HG02938 (cell line): ENCODE results near the gene RBM17.
A peak's percentile ranks its signal among the peaks of the same experiment; 100 is the strongest.
"Not testable (repeated sequence)": the region's sequence is repeated elsewhere in the genome, so short reads cannot be mapped to it uniquely, and the experiment has no call there.

ENCODE experiments used
- ATAC-seq: cut with Tn5 transposase; IDR thresholded peaks from one replicate; pipeline ENCODE4 v1.9.1; 2021; ENCODE audit warnings: mild to moderate bottlenecking, moderate library complexity; ENCODE audit not compliant: unreplicated experiment

Gene RBM17

DNA sequence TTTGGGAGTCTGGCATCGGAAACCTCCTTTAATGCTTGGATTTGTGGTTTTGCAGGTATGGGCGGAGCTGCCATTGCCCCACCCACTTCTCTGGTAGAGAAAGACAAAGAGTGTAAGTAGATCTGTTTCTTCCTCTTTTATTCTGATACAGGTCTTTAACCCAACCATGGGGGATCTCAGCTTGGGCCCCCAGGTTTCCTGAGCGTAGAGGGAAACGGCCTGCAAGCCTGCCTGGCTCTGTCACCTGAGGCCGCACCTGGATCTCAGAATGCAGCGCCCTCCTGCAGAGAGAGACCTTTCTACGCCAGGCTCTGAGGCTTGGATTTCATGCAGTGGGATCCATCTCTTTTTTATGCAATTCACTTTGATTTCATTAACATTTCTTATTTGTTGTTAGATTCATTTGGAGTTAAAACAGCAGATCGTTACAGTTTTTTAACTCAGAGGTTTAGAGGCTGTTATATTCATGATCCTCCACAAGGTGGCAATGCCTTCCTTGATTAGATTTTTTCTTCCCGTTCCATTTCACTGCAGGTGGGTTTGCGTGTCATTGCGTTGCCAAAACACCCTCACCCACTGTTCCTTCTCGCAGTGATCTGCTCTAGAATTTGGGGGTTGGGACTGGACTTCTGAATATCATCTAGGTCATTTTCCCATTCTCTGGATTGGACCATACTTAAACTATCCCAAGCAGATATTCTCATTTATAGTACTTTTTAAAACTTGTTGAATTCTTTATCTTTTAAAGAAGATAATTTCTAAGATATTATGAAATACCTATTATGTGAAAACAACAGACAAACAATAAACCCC lies 20.0 kb downstream of the RBM17 start:
- ATAC-seq: no peak

DNA sequence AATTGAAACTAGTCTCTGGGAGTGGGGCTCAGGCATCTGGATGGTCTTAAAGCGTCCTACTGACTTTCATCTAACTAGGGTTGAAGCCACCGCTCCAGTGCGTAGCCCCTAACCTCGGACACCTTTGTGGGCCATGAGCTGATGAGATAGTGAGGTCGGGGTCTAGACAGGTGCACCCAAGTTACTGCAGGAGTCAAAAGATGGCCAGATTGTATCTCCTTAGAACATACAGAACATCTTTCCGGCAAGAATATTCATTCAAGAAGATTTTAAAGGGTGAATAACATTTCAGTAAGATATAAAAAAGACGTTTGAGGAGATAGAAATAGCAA lies 20.6 kb downstream of the RBM17 start:
- ATAC-seq: no peak

DNA sequence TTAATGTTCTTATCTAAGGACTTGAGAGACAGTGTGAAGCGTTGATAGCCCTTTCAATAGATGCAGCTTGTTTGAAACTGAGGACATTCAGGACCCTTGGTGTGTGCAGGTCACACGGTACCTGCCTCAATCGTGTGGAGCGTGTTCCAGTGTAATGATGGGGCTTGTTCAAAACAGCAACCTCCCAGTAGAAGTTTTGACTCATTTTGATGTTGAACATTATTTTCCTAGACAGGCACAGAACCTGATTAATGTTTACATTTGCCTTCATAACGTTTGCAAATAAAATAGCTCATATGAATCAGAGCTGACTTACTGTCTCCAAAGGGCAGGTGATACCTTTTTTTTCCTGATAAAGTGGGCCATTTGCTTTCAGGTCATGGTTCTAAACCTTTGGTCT lies 21.3 kb downstream of the RBM17 start:
- no peak for ATAC-seq

DNA sequence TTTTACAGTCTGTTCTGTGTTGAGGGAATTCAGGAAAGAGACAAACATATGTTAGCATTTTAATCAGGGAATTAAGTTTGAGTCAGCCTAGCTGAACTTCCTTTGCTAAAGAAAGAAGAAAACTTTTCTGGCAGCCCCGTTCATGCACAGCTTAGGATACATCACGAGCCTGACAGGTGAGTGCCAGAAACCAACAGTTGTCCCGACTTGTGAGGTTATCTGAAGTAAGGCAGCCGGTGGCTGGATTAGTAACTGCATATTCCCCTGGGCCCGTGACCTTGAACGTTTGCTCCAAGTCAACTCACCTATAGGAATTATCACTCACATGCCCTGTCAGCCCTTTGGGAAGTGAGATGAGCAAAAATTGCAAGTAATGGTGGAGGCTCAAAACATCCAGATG lies 24.1 kb downstream of the RBM17 start:
- no peak for ATAC-seq

DNA sequence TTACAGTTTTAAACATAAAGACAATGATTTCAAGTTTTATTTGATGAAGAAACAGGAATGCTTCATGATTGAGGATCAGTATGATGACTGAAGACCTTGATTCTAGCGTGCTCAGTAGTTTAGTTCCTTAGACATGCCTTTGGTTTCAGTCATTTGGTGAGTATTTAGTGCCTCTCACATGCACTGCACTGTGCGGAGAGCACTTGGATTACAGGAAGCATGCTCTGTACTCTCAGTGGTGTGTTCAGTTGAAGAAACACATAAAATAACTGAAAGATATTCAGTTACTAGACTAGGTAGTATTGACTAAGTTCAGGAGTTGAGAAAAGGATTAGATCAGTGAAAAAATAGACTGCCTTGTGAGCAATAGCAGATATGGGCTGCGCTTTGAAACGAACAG lies 25.5 kb downstream of the RBM17 start:
- peak; percentile 51 for ATAC-seq

- no peak for ATAC-seq
Observed at GRCh38 chr10:6114805-6115341, 26.0 kb downstream of the RBM17 start.

DNA sequence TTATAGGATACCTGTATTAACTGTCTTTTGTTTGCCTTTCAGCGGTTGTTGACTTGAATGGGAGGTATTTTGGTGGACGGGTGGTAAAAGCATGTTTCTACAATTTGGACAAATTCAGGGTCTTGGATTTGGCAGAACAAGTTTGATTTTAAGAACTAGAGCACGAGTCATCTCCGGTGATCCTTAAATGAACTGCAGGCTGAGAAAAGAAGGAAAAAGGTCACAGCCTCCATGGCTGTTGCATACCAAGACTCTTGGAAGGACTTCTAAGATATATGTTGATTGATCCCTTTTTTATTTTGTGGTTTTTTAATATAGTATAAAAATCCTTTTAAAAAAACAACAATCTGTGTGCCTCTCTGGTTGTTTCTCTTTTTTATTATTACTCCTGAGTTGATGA lies 26.6 kb downstream of the RBM17 start:
- no peak for ATAC-seq

DNA sequence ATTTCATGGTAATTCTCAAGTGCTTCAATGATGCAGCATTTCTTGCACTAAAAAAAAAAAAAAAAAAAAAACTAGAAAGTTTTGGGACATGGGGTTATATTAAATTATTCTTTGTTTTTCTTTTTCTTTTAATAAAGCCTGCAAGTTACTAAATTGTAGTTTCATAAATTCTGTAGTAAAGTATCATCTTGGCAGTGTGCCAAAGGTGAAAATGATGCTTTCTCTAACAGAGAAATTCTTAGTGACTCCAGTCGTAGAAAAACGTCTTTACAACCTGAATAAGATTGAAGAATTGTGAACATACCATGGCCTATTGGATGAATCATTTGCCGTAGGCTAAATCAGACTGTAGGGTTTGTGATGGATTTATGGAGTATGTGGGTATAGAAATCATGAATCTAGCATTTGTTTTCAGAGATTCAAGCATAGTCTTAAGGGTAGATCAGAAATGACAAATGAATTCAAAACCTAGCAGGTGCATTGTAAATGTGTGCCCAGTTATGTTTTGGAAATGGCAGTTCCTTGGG lies 27.1 kb downstream of the RBM17 start:
- ATAC-seq: no peak

- ATAC-seq: no peak
Observed at GRCh38 chr10:6116806-6117205, 28.0 kb downstream of the RBM17 start.

GRCh38 chr10:6117711-6118110 lies 28.9 kb downstream of the RBM17 start:
- ATAC-seq: no peak

- no peak for ATAC-seq
Observed at GRCh38 chr10:6119423-6119822, 30.6 kb downstream of the RBM17 start.

DNA sequence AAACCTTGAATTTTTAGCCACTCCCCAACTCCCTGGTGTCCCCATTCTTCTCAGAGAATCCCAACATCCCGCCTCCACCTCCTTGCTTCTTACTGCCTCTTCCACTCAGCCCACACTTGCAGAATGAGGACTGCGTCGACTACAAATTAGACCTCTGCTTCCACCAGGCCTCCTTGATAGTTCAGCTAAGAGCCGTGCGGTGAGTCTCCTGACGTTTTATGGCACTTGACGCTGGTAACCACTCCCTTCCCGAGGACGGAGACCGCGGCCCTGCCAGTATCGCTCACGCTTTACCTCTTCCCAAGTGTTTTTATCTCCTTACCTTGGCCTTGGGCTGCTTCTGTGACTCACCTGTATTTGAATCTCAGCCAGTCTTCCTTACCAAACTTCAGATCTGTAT lies 31.1 kb downstream of the RBM17 start:
- no peak for ATAC-seq

DNA sequence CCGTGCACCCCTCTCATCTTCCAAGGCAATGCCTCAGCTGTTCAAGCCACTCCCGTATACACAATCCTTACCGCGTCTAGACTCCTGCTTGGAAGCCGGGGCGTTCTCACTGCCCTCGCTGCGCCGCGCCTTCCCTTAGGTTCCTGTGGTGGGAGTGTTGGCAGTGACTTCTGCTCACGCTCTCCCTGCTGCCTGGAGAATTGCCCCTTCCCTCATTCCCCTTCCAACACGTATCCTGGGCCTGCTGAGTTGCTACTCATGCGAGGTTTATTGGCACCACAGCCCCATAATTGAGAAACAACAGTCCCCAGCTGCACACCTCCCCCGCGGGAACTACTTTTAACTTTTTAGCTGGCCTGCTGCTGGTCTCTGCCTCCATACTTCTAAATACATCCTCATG lies 31.9 kb downstream of the RBM17 start:
- ATAC-seq: no peak

DNA sequence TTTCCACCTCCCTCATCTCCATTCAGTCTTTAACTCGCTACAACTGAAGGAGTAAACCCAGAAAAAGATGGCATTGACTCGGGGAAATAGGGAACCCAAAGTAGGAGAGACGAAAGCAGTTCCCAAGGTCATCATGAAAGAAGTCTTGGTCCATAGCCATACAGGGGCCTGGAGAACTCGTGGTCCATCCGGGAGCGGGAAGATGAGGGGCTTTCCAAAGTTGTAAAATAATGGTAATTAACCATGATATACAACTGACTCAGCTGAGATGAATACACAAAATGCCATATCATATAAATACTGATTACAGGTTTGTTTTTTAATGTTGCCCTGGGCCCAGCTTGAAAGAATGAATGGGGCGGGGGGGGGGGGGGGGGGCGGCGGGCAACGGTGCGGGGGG lies 32.3 kb downstream of the RBM17 start:
- ATAC-seq: no peak

- no peak for ATAC-seq
Observed at GRCh38 chr10:6123532-6123931, 34.7 kb downstream of the RBM17 start.

DNA sequence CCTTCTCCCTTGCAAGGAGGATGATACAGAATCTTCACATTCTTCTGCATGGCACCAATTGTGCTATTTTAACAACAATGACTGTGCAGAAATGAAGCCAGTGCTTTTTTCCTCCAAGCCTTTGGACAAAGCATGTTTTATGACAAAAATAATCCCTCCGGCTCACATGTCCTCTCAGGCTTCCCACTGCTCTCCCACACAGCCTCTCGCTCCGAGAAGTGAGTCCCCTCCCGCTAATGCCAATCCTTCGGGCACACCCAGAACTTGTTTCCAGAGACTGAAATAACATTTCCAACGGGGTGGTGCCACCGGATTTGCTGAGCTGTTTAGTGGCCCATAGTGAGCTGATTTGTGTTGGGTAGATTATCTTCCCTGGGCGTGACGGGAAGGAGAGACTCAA lies 35.8 kb downstream of the RBM17 start:
- no peak for ATAC-seq

GRCh38 chr10:6127461-6127860 lies 38.6 kb downstream of the RBM17 start:
- not testable (repeated sequence) for ATAC-seq

DNA sequence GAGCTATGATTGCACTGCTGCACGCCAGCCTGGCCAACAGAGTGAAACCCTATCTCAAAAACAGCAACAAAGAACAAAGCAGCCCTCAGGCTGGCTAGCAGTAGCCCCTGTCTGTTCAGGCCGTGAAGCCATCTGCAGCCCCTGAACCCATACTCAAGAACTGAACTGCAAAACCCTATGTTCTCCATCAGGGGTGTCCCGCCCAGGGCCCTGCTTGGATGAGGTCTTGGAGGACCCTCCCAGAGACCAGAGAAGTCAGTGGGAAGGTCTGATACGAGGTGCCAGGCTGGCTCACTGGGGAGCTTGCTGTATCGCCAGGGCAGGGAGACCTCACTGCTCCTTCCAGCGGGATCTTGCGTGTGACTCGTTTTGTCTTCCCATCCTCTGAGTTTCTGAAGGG lies 39.3 kb downstream of the RBM17 start:
- ATAC-seq: no peak

GRCh38 chr10:6128591-6129251 lies 39.9 kb downstream of the RBM17 start:
- no peak for ATAC-seq

DNA sequence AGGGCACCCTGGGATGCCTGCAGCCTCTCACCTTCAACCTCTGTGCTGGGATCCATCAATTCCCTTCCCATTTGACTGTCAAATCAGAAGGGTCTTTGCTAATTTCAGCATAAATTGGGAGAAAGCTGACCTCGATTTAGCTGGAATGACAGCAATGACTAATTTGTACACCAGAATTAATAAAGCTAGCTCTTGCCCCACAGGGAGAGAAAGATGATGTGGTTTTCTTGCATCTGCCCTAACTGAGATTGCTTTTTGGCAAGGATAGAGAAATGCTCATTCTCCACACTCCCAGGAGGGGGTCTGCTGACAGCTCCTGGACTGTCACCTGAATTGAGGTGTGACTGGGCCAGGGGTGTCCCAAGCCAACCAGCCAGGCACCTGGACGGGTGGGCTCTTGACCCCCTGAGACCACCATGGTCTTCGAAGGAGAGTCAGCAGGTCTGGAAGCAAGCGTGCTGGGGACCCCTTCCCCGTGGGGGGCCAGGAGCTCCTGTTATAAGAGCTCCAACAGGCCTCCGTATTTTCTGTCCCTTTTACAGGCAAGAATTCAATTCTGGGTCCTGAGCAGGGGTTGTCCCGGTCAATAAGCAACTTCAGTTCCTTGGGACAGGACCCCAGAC lies 42.1 kb downstream of the RBM17 start:
- no peak for ATAC-seq

- ATAC-seq: no peak
Observed at GRCh38 chr10:6133331-6134098, 44.7 kb downstream of the RBM17 start.
